GM18867 (cell line): ENCODE data around the gene ZNF423.

Experiments
- ATAC-seq: cut with Tn5 transposase; IDR thresholded peaks from one replicate; pipeline ENCODE4 v1.9.1; 2021; ENCODE audit warnings: mild to moderate bottlenecking, moderate library complexity; ENCODE audit not compliant: unreplicated experiment

ZNF423 gene

DNA sequence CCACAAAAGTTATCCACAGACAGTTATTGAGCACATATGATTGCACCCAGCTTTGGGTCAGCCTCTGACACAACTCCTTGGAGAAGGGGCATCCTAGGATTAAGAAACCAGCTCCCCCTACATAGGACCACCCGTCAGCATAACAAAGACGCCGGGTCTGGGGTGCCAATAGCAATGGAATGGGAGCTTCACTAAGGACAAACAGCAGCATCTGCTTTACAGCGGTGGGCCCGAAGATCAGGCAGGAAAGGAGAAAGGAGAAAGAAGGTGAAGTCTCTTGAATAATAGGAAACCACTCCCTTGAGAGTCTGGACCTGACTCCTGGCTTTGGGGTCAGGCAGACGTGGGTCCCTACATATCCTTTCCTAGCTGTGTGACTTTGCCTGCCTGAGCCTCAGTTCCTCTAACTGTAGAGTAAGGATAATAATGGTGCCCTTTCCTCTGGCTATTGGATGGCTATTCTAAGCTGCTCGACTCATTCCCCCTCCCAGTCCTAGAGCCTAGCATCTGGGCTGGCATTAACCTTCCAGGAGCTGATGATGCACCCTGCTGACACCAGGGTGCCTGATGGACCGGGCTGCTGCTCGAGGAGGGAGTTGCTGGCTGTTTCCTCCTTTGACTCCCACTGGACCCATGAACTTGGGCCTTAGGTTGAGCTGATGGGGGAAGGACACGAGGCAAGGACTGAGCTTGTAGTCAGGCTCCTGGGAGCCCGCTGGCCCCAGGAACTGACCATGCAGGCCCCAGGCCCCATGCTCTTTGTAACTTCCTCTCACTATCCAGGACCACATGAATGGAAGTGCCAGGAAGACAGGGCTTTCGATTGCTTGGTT is 388.2 kb downstream of the ZNF423 start:
- no peak for ATAC-seq

DNA sequence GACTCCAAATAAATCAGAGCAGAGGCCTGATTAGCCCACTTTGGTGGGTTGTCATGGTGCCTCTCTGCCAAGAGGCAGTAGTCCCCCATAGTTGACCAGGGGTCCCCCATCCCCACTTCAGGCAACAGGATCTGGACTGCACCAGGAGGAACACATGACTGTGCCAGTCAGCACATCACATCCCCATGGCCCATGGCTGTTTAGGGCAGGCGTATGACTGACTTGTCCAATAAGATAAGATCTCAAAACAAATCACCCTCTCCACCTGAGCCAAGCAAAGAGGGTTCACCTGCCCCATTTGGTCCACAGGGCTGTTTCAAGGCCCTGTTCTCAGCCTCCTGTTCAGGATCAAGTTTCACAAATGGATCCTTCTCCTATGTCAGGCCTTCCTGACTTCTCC is 389.0 kb downstream of the ZNF423 start:
- ATAC-seq, result no peak

DNA sequence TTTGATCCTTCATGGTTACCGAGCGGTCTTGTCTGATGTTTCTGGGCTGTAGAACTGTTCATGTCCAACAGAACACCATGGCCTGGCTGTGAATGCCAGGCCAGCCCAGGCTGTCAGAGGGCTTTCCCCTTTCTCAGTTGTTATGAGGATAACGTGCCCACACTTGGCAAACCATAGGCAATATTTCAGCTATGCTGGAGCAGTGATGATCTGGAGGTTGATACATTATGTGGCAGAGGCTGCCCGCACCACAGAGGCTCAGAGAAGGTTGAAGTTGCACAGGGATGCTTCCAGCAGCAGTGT is 389.4 kb downstream of the ZNF423 start:
- ATAC-seq, result no peak

DNA sequence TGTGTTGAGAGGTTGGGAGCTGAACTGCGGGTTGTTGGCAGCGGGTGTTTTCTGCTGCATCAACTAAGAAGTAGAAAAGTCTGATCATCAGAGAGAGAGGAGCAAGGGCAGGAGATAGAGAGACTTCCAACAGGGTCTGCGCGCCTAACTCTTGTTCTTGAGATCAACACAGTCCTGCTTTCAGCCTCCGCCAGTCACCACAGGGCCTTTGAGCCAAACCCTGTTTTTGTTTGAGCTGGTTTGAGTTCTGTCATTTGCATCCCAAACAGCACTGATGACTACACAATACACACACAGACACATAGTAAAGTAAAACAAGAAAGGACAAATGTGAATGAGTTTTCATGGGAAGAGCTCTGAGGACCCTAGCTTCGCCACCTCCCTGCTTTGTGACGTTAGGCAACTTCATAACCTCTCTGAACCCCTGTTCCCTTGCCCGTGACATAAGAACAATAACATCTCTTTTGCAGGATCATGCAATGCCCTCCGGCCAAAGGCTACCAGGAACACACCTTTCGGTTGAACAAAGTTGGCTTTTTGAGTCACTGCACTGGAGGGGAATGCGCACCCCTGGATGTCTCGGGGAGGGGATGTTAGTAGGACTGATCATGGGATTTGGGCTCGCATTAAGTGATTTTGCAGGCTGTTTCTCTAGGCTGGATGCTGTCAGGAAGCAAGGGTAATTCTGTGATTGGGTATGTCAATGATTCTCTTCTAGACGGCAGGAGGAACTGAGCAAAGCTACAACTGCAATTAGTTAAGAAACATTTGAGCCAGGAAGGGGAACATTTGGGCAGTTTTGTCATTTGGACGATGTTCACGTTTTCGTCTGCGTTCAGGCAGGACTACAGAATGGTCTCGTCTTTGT is 390.0 kb downstream of the ZNF423 start:
- ATAC-seq, result no peak

DNA sequence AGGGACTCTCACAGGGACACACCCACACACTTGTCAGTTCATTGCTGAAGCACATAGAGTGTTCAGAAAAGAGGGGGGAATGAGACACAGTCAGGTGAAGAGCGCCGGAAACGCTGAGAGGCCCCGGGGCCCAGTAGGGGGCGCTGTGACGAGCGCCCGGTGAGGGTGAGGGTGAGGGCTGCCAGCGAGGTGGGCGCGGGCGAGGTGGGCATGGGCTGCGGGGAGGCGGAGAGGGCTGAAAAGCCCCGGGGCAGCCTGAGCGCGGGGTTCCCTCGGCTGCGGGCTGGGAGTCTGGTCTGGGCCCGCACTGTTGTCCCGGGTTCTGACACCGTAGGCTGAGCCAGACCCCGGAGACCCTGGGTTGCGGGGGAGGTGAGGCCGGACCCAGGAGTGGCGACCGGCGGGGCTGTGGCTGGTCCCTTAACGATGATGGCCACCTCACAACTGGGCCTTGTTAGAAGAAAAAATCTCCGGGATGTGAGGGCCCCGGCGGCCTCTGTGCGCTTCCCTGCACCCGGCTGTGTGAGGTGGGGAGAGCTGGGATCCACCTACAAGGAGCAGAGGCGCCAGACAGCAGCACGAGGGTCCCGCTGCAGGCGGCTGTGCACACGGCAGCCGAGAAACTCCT is 390.9 kb downstream of the ZNF423 start:
- no peak for ATAC-seq

DNA sequence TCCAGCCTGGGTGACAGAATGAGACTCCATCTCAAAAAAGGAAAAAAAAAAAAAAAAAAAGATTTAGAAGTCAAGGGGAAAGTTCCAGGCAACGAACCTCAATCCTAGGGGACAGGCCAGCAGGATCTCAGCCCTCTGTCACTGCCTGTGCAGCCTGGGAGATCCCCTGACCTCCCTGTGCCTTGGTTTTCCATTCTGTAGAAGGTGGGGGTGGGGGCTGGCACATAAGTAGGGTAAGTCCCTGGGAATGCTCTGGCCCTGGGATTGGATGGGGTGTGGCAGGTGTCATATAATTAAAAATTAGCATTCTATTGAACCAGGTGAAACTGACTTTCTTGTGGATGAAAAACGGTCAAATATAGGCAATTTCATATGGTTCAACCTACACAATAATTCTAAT is 391.8 kb downstream of the ZNF423 start:
- no peak for ATAC-seq

DNA sequence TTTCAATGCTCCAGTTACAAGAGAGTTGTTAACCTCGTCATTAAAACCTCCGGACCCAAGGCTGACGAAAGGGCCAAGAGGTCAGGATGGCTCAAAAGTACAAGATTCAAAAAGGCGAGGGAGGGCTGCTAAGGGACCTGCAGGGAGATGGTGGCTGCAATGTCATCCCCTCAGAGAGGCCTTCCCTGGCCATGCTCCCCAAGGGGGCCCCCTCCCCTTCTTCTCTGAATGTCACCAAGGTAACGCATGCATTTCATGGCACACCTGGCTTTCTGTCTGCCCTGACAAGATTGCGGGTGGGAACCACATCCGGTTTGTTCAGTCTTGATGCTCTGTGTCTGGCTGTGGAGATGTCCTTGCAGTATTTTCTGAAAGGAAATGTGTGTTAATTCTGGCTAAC is 392.4 kb downstream of the ZNF423 start:
- ATAC-seq, result peak; percentile 97

DNA sequence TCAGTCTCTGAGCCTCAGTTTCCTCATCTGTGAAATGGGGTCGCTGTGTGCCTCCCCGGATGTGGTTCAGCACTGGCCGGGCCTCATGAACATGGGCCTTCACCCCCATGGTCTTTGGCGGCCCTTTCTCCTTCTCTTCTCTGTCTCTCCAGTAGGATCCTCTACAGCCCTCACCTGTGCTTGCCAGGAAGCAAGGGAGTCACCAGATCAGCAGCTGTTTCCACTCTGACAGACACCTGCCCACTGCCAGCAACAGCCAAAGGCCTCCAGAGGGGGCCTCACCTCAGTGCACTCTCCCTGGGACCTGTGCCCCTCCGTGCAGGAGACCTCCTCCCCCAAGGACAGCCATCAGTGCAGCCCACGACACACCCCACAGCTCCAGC is 392.9 kb downstream of the ZNF423 start:
- no peak for ATAC-seq

DNA sequence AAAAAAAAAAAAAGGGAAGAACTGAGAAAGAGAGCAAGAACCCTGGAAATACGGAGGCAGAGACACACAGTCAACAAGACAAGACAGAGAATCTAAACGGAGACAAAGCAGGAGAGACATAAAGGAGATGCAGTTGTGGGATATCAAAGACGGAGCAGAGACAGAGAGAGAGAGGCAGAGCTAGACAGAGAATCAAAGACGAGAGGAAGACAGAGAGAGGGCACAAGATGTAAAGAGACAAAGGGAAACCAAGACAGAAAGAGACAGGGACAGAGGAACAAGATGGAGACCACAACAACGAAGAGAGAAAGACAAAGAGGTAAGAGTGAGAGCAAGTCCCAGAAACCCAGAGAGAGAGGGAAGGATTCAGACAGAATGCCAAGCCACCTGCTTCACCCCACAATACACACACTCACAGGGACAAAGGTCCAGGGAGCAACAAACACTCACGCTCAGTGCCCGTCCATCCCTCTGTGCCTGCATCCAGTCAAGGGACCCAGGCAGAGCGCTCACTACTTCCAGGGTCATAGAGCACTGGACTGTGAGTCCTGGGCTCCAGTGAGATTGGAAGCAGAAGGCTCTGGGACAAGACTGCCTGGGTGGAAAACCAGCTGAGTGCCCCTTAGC is 393.4 kb downstream of the ZNF423 start:
- no peak for ATAC-seq

DNA sequence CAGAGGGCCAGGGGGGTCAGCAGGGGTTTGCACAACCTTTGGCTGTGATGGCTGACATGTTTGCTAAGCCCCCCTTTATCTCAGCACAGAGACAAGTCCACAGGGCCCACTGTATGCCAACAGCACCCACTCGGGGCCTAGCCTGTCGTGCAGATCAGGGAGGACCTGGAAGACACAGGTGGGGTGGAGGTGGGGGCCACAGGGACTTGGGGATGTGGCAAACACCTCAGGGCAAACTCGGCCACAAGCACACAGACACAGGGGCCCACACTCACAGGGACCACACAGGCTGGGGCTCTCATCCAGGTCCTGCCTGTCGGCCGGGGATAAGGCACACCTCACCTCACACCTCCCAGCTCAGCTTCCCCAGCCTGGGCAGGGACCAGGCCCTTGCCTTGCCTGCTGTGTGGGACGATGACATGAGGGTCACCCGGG is 394.4 kb downstream of the ZNF423 start:
- no peak for ATAC-seq

DNA sequence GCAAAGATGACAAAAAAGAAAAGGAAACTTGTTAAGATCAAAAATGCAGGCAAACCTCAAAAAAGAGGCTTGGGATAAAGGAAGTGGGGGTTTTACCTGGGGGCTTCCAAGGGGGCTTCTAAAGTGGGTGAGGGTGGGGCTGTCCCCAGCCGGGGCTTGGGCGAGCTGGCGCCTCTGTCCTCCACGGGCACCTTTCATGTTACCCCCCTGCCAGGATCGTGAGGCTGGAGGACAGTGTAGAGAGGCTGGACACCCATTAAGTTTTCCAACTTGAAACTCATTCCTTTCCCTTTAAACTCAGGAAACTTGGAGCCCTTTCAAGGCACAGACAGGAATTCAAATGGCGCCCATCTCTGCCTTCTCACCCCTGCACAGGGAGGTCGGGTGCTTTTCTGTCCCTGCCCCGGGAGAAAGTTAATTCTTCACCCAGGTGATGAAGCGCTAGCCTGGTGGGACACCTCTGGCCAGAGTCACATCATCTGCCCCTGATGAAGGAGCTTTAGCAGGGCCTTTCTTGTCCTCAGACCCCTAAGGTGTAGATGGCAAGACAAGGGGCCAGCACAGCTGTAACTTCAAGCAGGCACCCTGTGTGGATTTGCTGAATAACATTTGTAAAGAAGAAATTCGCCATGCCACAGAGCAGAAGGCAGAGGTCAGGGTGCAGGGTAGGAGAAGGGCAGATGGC is 395.0 kb downstream of the ZNF423 start:
- no peak for ATAC-seq

DNA sequence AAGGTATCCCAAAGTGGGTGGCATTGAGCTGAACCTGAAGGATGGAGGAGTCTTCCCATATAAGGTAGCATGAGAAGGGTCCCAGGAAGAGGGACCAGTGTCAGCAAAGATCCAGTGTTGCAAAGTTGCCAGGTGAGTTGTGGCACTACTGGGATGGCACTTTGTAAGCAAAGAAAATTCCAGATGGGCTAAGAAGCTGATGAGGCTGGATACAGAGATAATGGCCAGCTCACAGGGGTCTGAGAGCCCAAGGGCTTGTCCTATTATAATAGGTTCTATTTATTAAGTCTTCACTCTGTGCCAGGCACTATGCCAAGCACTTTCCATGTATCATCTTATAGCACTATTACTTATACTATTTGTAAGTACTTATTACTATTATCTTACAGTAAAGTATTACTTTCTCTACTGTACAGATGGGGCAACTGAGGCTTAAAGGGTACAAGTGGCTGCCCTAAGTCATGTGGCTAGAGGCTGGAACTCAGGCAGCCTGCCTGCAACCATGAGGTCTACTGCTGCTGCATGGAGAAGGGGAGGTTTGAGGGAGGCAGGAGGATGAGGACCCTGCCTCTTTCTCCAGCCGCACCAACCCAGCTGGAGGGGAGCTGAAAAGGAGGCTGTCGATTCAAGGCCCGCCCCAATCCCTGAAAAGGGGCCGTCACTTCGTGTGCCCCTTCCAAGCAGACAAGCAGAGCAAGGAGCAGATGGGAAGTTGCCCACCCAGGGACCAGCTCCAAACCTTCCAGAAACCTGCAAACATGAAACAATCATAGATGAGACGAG is 395.8 kb downstream of the ZNF423 start:
- no peak for ATAC-seq

DNA sequence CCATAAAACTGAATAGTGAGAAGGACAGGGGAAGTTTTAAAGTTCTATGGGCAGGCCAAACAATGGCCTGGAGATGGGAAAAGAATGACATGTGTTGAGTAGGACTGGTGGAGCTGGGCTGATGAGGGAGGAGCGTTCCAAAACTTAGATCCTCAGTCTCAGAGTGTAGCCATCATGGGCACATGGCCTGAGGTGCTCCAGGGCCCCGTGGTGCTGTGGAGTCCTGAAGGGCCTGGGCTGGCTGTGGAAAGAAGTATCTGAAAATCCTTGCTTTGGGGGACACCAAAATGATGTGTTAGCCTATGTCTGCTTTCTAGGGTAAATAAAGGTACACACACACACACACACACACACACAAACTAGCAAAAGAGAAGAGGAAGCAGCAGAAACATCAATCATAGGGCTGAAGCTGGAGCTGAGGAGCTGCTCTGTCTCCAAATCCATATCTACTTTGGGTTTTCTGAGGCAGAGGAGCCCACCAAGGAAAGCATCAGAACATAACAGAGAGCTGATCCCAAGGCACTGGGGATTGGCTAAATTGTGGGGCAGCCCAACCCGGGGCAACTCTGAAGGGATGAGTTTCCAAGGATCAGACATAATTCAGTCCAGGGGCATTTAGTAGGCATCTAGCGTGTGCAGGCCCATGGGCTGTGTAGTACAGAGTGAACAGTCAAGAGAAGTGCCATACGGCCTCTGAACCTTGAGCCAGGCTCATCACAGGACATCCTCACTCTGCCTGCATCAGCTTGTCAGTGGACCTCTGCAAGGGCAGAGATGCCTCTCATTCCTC is 397.1 kb downstream of the ZNF423 start:
- ATAC-seq, result no peak

DNA sequence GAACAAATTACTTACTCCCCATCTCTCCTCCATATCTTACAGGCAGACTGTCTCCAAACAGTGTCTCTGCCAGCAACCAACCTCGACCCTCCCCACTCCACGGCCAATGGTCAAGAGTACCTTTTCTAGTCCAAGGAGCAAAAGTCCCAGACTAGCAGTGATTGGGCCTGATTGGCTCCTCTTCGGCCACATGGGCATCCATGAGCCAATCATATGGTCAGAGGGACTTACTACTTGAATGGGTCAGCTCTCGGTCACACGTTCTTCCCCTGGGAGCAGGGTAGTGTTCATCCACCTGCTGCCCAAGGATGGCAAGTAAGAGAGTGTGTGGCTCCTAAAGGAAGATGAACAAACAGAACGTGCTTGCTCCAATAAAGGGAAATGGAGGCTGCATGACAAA is 397.7 kb downstream of the ZNF423 start:
- no peak for ATAC-seq

DNA sequence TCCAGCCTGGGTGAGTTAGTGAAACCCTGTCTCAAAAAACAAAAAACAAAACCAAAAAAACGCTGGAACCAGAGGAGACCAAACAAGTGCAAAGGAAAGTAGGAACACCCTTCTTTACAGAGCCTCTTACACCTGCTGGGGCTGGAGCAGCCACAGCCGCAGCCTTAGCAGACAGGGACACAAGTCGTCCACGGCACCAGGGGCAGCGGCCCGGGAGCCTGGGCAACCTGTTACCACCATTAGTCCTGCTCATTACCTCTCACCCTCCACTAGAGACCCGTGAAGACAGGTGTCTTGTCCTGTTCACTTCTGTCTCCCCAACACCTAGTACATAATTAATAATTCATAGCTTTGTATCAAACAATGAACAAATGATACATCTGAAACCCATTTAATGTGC is 398.7 kb downstream of the ZNF423 start:
- ATAC-seq, result no peak

DNA sequence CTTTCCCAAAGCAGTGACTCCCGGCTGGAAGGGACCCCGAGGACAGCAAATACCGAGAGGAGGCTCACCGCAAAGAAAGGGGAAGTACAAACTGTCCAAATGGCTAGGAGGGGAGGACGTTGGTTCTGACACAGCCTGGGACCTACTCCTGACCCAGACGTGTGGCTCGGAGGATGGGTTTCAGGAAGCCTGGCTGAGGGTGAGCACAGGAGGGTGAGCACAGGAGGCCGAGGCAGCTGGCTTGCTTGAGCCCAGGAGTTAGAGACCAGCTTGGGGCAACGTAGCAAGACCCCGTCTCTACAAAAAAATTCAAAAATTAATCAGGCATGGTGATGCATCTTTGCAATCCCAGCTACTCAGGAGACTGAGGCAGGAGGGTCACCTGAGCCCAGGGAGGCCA is 399.1 kb downstream of the ZNF423 start:
- ATAC-seq, result no peak

DNA sequence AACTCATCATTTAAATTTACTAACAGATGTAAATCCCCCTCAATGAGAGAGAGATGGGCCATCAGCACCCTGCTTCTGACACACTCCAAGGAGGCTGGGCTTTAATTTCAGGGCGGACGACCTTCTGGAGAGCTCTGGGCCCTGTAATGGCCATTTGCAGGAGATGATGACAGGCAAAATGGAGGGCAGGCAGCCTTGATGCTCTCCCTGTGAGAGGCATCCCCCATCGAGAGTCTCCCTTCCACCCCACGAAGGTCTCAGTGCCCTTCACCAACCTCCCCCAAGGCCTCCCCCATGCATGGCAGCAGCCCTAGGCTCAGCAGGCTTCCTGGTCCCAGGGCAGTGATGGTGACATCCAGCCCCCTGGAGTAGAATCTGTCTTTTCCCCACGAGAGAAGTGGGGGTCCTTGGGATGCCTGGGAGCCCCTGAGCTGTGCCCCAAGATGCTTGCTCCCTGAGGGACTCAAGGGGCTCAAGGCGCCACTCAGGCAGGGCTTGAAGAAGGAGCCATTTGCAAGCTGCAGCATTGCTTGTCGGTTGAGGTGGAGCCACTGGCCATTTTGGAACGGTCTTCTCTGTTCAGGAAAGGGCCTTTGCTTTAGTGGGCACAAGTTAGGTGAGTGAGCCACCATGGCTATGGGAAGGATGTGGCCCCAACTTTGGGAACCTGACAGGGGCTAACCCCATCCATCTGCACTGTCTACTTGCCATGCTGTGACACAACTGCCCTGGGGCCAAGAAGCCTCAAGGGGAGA is 399.7 kb downstream of the ZNF423 start:
- no peak for ATAC-seq

DNA sequence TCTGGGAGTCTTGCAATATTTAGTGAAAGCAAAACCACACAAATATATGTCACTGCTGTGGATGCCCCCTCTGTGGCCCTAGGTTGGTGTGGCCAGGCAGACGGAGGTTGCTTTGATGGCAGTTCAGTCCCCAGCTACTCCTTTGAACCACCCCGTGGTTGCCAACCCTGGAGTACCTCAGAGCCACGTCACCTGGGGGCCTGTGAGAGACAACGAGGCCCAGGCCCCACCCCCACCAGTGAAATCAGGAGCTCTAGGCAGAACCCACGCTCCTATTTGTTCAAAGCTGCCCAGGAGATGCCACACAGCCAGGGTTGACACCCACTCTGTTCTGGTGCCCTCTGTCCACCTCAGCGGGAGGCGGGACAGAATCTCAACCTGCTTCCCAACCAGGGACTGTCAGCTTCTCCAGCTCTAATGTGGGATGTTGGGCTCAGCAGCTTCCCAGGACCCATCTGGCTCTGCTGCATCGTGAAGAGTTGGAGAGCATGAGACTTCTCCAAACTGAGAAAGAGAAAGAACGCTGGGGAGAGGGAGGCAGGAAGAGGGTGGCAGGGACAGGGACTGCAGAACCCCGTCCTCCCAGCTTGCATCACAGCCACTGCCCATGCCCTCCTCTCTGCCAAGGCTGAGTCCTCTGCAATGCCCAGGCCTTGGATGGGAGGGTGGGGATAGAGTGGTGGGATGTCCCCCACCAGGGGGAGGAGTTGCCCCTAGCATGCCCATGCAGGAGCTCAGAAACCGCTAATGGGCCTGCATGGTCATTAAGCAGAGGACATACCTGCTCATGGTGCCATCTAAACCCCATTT is 400.5 kb downstream of the ZNF423 start:
- ATAC-seq, result no peak
